GM18907 (cell line): ENCODE data around the gene MRAP.

Source experiments
- ATAC-seq: cut with Tn5 transposase; IDR thresholded peaks from one replicate; pipeline ENCODE4 v1.9.1; 2021; ENCODE audit warnings: mild to moderate bottlenecking, moderate library complexity; ENCODE audit not compliant: unreplicated experiment

Gene MRAP

GRCh38 chr21:32321480-32321879 lies 22.8 kb downstream of the MRAP start:
- no peak for ATAC-seq

- no peak for ATAC-seq
These were observed 23.4 kb downstream of the MRAP start for GRCh38 chr21:32322103-32322502.

- ATAC-seq, result no peak
These were observed 24.0 kb downstream of the MRAP start for GRCh38 chr21:32322676-32323075.

GRCh38 chr21:32325706-32326105 lies 27.1 kb downstream of the MRAP start:
- no peak for ATAC-seq

GRCh38 chr21:32328595-32328994 lies 29.9 kb downstream of the MRAP start:
- ATAC-seq, result no peak

GRCh38 chr21:32329331-32329730 lies 30.7 kb downstream of the MRAP start:
- ATAC-seq, result no peak

- no peak for ATAC-seq
These were observed 31.1 kb downstream of the MRAP start for GRCh38 chr21:32329776-32330175.

GRCh38 chr21:32330784-32331311 lies 32.2 kb downstream of the MRAP start:
- no peak for ATAC-seq

GRCh38 chr21:32331444-32332305 lies 33.0 kb downstream of the MRAP start:
- no peak for ATAC-seq

- ATAC-seq, result no peak
These were observed 33.9 kb downstream of the MRAP start for GRCh38 chr21:32332463-32332951.

- no peak for ATAC-seq
These were observed 35.5 kb downstream of the MRAP start for GRCh38 chr21:32333953-32334673.

- ATAC-seq, result no peak
These were observed 36.4 kb downstream of the MRAP start for GRCh38 chr21:32334980-32335531.

GRCh38 chr21:32335601-32336575 lies 37.2 kb downstream of the MRAP start:
- ATAC-seq, result no peak

GRCh38 chr21:32336711-32337110 lies 38.1 kb downstream of the MRAP start:
- ATAC-seq, result no peak

GRCh38 chr21:32337206-32337605 lies 38.6 kb downstream of the MRAP start:
- ATAC-seq, result no peak

GRCh38 chr21:32338209-32338921 lies 39.7 kb downstream of the MRAP start:
- no peak for ATAC-seq

- no peak for ATAC-seq
These were observed 42.5 kb downstream of the MRAP start for GRCh38 chr21:32340863-32341848.

- ATAC-seq, result no peak
These were observed 48.3 kb downstream of the MRAP start for GRCh38 chr21:32346951-32347350.
